ENCODE results near the gene BIN1.

Gene BIN1

GRCh38 chr2:127106991-127107621 is at the start of gene BIN1:
BIN1 (minus strand) TSS chr2:127107154; CDS start chr2:127106943, 211 bp downstream.
- DNase-seq (ENCODE audit: insufficient read length, low spot score) (peak; percentile 90), FAIRE-seq (peak; percentile 80)

GRCh38 chr2:127155947-127156346 is 49.0 kb upstream of the BIN1 start:
- DNase-seq (ENCODE audit: insufficient read length, low spot score) (no peak), FAIRE-seq (no peak)

- DNase-seq (ENCODE audit: insufficient read length, low spot score) (no peak), FAIRE-seq (no peak)
Observed at GRCh38 chr2:127155028-127155581, 48.2 kb upstream of the BIN1 start.

GRCh38 chr2:127154396-127154795 is 47.4 kb upstream of the BIN1 start:
- DNase-seq (ENCODE audit: insufficient read length, low spot score) (no peak), FAIRE-seq (no peak)

GRCh38 chr2:127153691-127154158 is 46.8 kb upstream of the BIN1 start:
- FAIRE-seq (no peak), DNase-seq (ENCODE audit: insufficient read length, low spot score) (no peak)

- DNase-seq (ENCODE audit: insufficient read length, low spot score) = no peak
- FAIRE-seq = peak; percentile 23
Observed at GRCh38 chr2:127150996-127151395, 44.0 kb upstream of the BIN1 start.

GRCh38 chr2:127149384-127149783 is 42.4 kb upstream of the BIN1 start:
- no peak for DNase-seq (ENCODE audit: insufficient read length, low spot score)
- FAIRE-seq = peak; percentile 48

GRCh38 chr2:127146820-127147502 is 40.0 kb upstream of the BIN1 start:
- DNase-seq (ENCODE audit: insufficient read length, low spot score) (no peak), FAIRE-seq (no peak)

- no peak for DNase-seq (ENCODE audit: insufficient read length, low spot score)
- FAIRE-seq = no peak
Observed at GRCh38 chr2:127146071-127146725, 39.2 kb upstream of the BIN1 start.

GRCh38 chr2:127145280-127145895 is 38.4 kb upstream of the BIN1 start:
- FAIRE-seq = no peak

GRCh38 chr2:127143841-127144782 is 37.2 kb upstream of the BIN1 start:
- FAIRE-seq = no peak
- DNase-seq (ENCODE audit: insufficient read length, low spot score) = no peak

More at GRCh38 chr2:127145280-127145895, 38.4 kb upstream of the BIN1 start:
- DNase-seq (ENCODE audit: insufficient read length, low spot score) = no peak

GRCh38 chr2:127142663-127143630 is 36.0 kb upstream of the BIN1 start:
- FAIRE-seq (no peak), DNase-seq (ENCODE audit: insufficient read length, low spot score) (no peak)

GRCh38 chr2:127140538-127140937 is 33.6 kb upstream of the BIN1 start:
- no peak for FAIRE-seq
- DNase-seq (ENCODE audit: insufficient read length, low spot score) = no peak

- FAIRE-seq = no peak
Observed at GRCh38 chr2:127139766-127140165, 32.8 kb upstream of the BIN1 start.

GRCh38 chr2:127138281-127138680 is 31.3 kb upstream of the BIN1 start:
- no peak for DNase-seq (ENCODE audit: insufficient read length, low spot score)
- FAIRE-seq = no peak

More at GRCh38 chr2:127139766-127140165, 32.8 kb upstream of the BIN1 start:
- no peak for DNase-seq (ENCODE audit: insufficient read length, low spot score)

GRCh38 chr2:127137741-127138140 is 30.8 kb upstream of the BIN1 start:
- FAIRE-seq = no peak

GRCh38 chr2:127137225-127137624 is 30.3 kb upstream of the BIN1 start:
- DNase-seq (ENCODE audit: insufficient read length, low spot score) (no peak), FAIRE-seq (no peak)

More at GRCh38 chr2:127137741-127138140, 30.8 kb upstream of the BIN1 start:
- no peak for DNase-seq (ENCODE audit: insufficient read length, low spot score)

Data from GM19239 (cell line).